GM21381 (cell line): ENCODE data around the gene USP37.

ENCODE experiments used
- ATAC-seq: cut with Tn5 transposase; IDR thresholded peaks from one replicate; pipeline ENCODE4 v1.9.1; 2021; ENCODE audit warnings: mild to moderate bottlenecking, moderate library complexity; ENCODE audit not compliant: unreplicated experiment

USP37 gene, protein sequence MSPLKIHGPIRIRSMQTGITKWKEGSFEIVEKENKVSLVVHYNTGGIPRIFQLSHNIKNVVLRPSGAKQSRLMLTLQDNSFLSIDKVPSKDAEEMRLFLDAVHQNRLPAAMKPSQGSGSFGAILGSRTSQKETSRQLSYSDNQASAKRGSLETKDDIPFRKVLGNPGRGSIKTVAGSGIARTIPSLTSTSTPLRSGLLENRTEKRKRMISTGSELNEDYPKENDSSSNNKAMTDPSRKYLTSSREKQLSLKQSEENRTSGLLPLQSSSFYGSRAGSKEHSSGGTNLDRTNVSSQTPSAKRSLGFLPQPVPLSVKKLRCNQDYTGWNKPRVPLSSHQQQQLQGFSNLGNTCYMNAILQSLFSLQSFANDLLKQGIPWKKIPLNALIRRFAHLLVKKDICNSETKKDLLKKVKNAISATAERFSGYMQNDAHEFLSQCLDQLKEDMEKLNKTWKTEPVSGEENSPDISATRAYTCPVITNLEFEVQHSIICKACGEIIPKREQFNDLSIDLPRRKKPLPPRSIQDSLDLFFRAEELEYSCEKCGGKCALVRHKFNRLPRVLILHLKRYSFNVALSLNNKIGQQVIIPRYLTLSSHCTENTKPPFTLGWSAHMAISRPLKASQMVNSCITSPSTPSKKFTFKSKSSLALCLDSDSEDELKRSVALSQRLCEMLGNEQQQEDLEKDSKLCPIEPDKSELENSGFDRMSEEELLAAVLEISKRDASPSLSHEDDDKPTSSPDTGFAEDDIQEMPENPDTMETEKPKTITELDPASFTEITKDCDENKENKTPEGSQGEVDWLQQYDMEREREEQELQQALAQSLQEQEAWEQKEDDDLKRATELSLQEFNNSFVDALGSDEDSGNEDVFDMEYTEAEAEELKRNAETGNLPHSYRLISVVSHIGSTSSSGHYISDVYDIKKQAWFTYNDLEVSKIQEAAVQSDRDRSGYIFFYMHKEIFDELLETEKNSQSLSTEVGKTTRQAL

GRCh38 chr2:218568190-218569037, at the start of gene USP37, which contains the start of gene CNOT9:
TSS of gene USP37 (minus strand) at chr2:218568351. CDS start at chr2:218558653, 9,698 bp downstream.
TSS of gene CNOT9 (plus strand) at chr2:218568839. CDS start at chr2:218568955, 116 bp downstream.
- ATAC-seq, result peak; percentile 76

DNA sequence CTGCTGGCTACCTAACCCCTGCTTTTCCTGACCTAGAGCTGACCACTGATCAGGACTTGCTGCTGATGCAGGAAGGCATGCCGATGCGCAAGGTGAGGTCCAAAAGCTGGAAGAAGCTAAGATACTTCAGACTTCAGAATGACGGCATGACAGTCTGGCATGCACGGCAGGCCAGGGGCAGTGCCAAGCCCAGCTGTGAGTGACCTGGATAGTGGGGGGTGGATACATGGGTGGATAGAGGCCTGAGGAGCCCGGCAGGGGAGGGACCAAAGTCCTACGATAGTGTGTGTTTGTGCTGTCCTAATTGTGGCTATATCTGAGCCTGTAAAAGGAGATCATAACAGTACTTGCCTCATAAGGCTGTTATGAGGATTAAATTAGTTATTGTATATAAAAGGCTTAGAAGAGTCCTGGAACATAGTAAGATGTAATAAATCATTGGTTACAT, 47.7 kb upstream of the USP37 start:
- no peak for ATAC-seq

DNA sequence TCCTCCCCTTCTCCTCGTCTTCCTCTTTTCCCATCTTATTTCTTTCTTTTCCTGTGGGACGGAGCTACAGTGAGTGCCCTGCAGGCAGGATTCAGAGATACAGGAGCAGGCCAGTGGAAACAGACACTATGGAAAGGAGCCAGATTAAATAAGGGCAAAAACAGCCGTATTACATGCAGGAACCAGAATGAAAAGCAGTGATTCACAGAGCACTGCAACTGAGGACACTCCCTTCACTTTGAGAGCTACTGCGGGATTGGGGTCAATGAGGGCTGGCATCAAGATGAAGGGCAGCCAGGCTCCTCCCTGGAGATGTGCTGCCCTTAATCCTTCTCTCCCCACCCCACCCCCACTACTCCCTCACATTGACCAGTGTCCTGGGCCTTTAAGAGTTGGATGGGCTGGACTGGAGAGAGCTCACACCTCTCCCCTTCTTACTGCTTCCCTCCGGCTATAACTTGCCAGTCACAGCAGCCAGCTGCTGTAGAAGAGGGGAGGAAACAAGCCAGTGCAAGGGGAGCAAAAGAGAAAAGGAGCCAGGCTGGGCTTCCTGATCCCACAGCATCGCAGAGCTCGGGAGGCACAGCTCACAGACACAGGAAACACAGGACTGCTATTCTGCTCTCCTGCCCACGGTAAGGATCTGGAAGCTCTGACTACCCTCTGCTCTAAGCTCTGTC, 39.4 kb upstream of the USP37 start, which contains the start of gene PLCD4:
Gene PLCD4, plus strand, starts transcription at position 464 of the 680 bp plus-strand sequence. CDS start 7,841 bp downstream, outside the sequence.
- ATAC-seq, result no peak

- ATAC-seq, result no peak
These were observed 37.3 kb upstream of the USP37 start for GRCh38 chr2:218605432-218605831.

DNA sequence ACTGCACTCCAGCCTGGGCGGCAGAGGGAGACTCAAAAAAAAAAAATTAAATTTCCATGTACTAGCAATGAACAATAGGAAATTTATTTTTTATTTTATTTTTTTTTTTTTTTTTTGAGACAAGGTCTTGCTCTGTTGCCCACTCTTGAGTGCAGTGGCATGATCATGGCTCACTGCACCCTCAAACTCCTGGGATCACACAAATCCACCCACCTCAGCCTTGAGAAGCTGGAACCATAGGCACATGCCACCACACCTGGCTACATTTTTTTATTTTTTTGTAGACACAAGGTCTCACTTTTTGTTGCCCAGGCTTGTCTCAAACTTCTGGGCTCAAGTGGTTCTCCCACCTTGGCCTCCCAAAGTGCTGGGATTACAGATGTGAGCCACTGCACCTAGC, 17.4 kb upstream of the USP37 start:
- ATAC-seq, result no peak

DNA sequence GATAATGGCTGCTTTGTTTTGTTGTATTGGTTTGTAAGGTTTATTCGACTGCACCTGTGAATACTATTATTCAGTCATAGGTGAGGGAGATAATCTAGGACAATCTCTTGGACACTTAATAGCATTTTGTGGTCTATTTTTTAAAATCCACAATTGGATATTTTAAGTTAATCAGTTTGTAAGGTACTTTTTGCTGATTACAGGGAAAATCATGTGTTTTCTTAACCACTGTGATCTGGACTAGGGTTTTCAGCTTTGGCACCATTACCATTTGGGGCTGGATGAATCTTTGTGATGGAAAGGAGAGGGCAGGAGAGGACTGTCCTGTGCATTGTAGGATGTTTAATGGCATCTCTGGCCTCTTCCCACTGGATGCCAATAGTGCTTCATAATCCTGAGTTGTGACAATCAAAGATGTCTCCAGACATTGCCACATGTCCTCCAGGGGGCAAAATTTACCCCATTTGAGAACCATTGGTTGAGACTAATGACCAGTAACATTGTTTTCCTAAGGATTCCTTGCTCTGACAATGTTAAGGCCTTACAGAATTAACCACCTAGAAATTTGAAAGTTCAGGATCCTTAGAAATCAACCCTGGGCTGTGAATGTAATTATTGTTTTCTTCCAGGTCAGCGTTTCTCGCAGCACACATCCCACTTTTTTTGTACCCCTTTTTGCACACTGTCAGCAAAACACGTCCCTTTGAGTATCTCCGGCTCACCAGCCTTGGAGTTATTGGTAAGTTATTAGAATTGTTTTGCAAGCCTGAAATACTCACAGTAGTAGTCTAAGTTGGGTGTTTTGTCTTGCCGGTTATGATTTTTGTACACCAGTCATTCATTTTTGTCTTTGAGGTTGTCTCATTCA, 16.1 kb upstream of the USP37 start:
- ATAC-seq, result no peak

GRCh38 chr2:218582076-218582475, 13.9 kb upstream of the USP37 start:
- ATAC-seq, result peak; percentile 80

DNA sequence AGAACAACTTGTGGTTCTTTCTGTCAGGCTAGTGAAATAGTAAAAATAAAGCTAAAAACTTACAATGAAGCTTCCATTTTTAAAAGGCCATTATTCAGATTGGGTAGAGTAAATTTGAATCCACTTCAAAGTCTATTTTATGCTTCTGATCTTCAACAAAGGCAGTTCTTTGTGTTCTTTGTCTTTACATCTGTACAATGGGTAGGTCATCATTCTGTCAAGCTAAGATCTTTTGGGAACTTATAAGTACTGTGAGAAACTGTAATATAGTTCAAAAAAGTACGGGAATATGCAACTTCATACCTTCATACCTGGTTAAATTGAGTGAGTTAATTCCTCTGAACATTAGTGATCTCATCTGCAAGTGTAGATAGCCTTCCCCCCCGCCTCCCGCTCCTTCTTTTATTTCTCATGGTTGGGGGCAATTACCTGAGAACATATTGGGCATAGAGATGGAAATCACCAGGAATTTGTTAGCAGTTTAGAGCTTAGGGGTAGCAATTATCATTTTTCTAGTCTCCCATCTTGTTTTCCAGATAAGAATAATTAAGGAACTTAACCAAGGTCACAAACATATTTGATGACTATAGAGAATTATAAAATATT, 10.2 kb upstream of the USP37 start:
- ATAC-seq, result no peak

GRCh38 chr2:218577482-218578220, 9.5 kb upstream of the USP37 start:
- no peak for ATAC-seq

DNA sequence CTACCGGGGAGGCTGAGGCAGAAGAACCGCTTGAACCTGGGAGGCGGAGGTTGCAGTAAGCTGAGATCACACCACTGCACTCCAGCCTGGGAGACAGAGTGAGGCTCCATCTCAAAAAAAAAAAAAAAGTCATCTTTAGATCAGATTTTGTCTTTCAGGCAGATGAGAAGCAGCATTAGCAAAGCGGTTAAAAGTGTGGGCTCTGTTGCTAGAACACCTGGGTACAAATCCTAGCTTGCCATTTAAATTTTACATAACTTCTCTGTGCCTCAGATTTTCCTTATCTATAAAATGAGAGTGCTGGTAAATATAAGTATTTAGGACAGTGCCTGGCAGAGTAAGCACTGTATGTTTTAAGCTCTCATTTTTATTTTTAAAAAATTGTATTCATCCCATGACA, 8.7 kb upstream of the USP37 start:
- ATAC-seq, result no peak

DNA sequence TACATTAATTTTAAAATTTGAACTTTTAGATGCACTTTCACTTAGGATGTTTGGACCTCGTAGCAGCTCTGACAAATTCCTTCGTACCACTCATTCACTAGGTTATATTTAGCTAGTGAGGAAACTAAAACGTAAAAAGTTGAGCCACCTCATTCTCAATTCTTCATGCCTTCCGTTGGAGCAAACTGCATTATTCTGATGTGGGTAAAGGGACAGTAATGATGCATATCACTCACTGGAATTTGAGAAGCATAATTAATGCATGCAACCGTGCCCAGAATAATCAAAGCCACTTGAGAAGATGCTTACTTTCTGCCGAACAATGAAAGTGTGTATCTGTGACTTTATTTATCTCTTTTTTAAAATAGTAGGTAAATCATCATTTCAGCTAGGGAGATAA, 2.7 kb upstream of the USP37 start:
- no peak for ATAC-seq

DNA sequence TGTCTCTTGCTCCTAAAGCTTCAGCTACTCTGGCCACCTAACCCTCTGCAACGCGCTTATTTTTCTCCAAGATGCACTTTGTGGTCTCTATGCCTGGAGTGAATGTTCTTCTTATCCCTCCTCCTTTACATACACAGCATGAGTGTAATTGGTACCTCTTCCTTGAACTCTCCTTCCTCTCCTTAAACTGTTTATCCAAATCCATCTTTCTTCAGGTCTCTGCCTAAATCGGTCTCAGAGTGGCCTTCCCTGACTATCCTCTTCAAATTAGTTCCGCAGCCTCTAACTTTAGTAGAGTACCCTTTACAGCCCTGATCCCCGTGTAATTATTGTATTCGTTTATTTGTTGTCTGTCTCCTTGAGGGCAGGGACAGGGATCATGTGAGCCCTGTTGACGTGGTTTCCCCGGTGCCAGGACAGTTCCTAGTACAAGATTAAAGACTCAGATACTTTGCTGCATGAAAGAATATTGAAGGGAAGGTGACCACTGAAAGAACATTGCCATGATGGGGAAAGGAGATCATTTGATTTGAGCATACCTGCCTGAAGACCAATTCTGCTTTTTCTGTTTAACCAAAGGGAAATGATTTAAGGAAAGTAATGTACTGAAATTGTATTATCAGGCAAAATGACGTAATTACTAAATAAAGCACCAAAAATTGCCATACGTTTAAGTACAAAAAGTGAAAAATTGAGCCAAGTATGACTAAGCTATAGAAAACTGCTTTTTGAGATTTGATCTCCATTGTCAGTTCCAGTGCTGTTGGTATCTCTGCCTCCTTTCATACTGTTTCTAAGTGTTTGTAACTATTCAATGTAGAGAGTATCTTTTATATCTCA, 1.7 kb upstream of the USP37 start:
- no peak for ATAC-seq

DNA sequence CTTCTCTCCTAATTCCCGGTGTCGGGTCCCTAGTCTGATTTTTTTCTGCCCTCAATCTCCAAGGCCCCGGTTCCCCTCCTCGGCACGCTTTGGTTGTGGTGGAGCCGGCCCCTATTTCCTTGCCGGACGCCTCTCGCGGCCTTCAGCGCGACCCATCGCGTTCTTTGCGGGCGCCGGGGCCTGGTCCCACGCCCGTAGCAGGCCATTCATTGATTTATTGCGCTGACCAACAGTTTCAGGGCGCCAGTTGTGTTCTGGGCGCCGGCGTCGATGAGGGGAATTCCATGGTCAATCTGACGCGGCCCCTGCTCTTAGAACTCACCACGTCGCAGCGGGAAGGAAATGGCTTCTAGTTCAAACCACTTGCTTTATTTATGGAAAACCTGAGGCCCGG, 884 bp upstream of the USP37 start:
- peak; percentile 33 for ATAC-seq

- peak; percentile 32 for ATAC-seq
These were observed 358 bp downstream of the USP37 start for GRCh38 chr2:218567797-218568189.

GRCh38 chr2:218566296-218566695, 1.9 kb downstream of the USP37 start:
- ATAC-seq, result no peak

DNA sequence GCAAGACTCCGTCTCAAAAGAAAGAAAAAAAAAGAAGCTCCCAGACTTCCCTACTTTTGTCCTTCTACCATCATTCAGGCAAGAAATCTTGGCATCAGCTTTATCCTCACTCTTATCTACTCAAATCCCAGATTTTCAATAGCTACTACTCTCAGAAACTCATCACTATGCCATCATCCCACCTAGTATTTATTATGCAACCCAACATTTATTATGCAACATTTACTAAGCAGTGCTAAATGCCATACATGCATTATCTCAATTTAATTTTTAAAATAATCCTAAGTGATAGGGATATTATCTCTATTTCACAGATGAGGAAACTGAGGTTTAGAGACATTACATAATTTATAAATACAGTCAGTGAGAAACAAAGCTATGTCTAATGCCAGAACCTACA, 4.1 kb downstream of the USP37 start:
- ATAC-seq, result no peak

- ATAC-seq, result no peak
These were observed 9.2 kb downstream of the USP37 start for GRCh38 chr2:218558986-218559385.
